Gastroesophageal sphincter (tissue), 4 donors: ENCODE data around the gene NFAM1. TPM values are rescaled to one million over a fixed set of nuclear protein-coding genes. Genes with fewer than 3 reads are reported as not detected.

Experiments used
- ATAC-seq: fragments of 150-250 bp; one replicate; pipeline ENCODE4 v1.9.1; 2016; ENCODE audit warnings: mild to moderate bottlenecking, moderate library complexity
- H3K27ac ChIP-seq, 4 donors: fragments of 200-600 bp; sonication (generic) in 3 of 4; 1 replicate in 3 of 4; 2 replicates in 1 of 4; pipeline ENCODE4 v1.5.1; 2016 to 2019
- H3K27me3 ChIP-seq: fragments of 200-600 bp; sonication (generic); one replicate; pipeline ENCODE4 v1.5.1; 2019
- H3K36me3 ChIP-seq, 2 donors: fragments of 200-600 bp; sonication (generic); one replicate each; pipeline ENCODE4 v1.5.1; 2019; ENCODE audit warnings: control low read depth in 1 of 2
- H3K4me1 ChIP-seq, 3 donors: fragments of 200-600 bp; sonication (generic); 1 replicate in 2 of 3; 2 replicates in 1 of 3; pipeline ENCODE4 v1.5.1; 2016 to 2019; ENCODE audit warnings: control low read depth in 2 of 3
- H3K4me3 ChIP-seq, 2 donors: fragments of 200-600 bp; sonication (generic); one replicate each; pipeline ENCODE4 v1.5.1; 2019; ENCODE audit warnings: mild to moderate bottlenecking in 1 of 2, moderate library complexity in 1 of 2
- H3K9me3 ChIP-seq, 3 donors: fragments of 200-600 bp; sonication (generic); one replicate each; pipeline ENCODE4 v1.5.1; 2017 to 2019; ENCODE audit warnings: control low read depth in 2 of 3
- CTCF ChIP-seq, 4 experiments: fragments of 200-600 bp in 2 of 4; fragments of 450-650 bp in 2 of 4; sonication (generic) in 1 of 4; IDR thresholded peaks; one replicate each; pipeline ENCODE4 v1.5.1; 2017 to 2019; ENCODE audit warnings: antibody characterized with exemption in 4 of 4, mild to moderate bottlenecking in 2 of 4, moderate library complexity in 2 of 4
- EP300 ChIP-seq: sonication (generic); formaldehyde crosslinking; IDR thresholded peaks from one replicate; pipeline ENCODE4 v1.6.1; 2017; ENCODE audit warnings: antibody characterized with exemption, mild to moderate bottlenecking
- POLR2A ChIP-seq, 2 donors: fragments of 450-650 bp; IDR thresholded peaks; one replicate each; pipeline ENCODE4 v1.6.1; 2017; ENCODE audit warnings: antibody characterized with exemption in 2 of 2, mild to moderate bottlenecking in 2 of 2, moderate library complexity in 1 of 2
- POLR2AphosphoS5 ChIP-seq: sonication (generic); formaldehyde crosslinking; IDR thresholded peaks from one replicate; pipeline ENCODE4 v1.6.1; 2017; ENCODE audit warnings: antibody characterized with exemption
- WGBS, 2 donors: methylation state at CpG; one replicate each; pipeline ENCODE4 v1.1.5; 2018; ENCODE audit warnings: low coverage in 1 of 2; 5-methylcytosine and 5-hydroxymethylcytosine counted together
- total RNA-seq, 4 donors: library from RNA; depleted of rRNA; stranded (reverse); fragments of >200 nt; gene quantifications; one replicate each; pipeline ENCODE4 v1.1.0, GENCODE V29; 2016

The NFAM1 gene
- total RNA-seq, 4 donors from 2014 or later: 1.2 to 3.4 (median 2.7) TPM

GRCh38 chr22:42343121-42343454 is 89.1 kb downstream of the NFAM1 start:
- TF ChIP-seq EP300: no peak
- TF ChIP-seq CTCF (IDR thresholded peaks at IDR 0.05): no peak
- no peak for TF ChIP-seq POLR2A (IDR thresholded peaks at IDR 0.05)
- TF ChIP-seq POLR2AphosphoS5: no peak
- WGBS, 2 donors: 43 to 74% methylated on average over 4 to 6 of the region's 22 CpGs
- Histone ChIP-seq H3K4me3 (peak overlapping the region; percentile 44 to 60), H3K9me3 (no peaks in the 10 kb centered on the region), H3K36me3 (no peaks in the 10 kb centered on the region), H3K27ac (peak overlapping the region in 3 of 4 donors; percentile 66 to 74 (median 72)), H3K4me1 (peaks cover 0 to 46% (median 4%) of the 10 kb centered on the region in 3 donors), H3K27me3 (no peaks in the 10 kb centered on the region)
- no peak for ATAC-seq

GRCh38 chr22:42342426-42343120 is 89.6 kb downstream of the NFAM1 start:
- peak overlapping the region in 2 of 4 donors; percentile 72 to 74 for H3K27ac ChIP-seq
- no peaks in the 10 kb centered on the region for H3K36me3 ChIP-seq
- TF ChIP-seq CTCF (IDR thresholded peaks at IDR 0.05) (no peak), EP300 (no peak), POLR2A (IDR thresholded peaks at IDR 0.05) (no peak), POLR2AphosphoS5 (no peak)
- H3K27me3 ChIP-seq: no peaks in the 10 kb centered on the region
- WGBS, 2 donors: 75 to 86% methylated on average over 7 to 9 of the region's 11 CpGs
- peaks cover 0 to 46% (median 4%) of the 10 kb centered on the region in 3 donors for H3K4me1 ChIP-seq
- no peak for ATAC-seq
- peak overlapping the region; percentile 44 to 60 for H3K4me3 ChIP-seq
- no peaks in the 10 kb centered on the region for H3K9me3 ChIP-seq

GRCh38 chr22:42341779-42342178 is 90.4 kb downstream of the NFAM1 start:
- no peak for TF ChIP-seq EP300
- no peak for TF ChIP-seq POLR2AphosphoS5
- no peak for TF ChIP-seq POLR2A (IDR thresholded peaks at IDR 0.05)
- TF ChIP-seq CTCF (IDR thresholded peaks at IDR 0.05): no peak
- ATAC-seq: no peak
- Histone ChIP-seq H3K36me3 (no peaks in the 10 kb centered on the region), H3K27ac (peak overlapping the region in 1 of 4 donors; percentile 74), H3K4me3 (no peak overlapping the region), H3K9me3 (no peaks in the 10 kb centered on the region), H3K27me3 (no peaks in the 10 kb centered on the region), H3K4me1 (peaks cover 0 to 46% (median 4%) of the 10 kb centered on the region in 3 donors)
- WGBS, 2 donors: 92% methylated on average over 2 of the region's 4 CpGs; no CpG with 5 or more reads in 1 of the 2 donors

GRCh38 chr22:42340829-42341383 is 91.3 kb downstream of the NFAM1 start:
- peaks cover 0 to 46% (median 4%) of the 10 kb centered on the region in 3 donors for H3K4me1 ChIP-seq
- ATAC-seq: no peak
- peak overlapping the region in 1 of 2 donors; percentile 29 for H3K4me3 ChIP-seq
- TF ChIP-seq POLR2AphosphoS5: no peak
- no peak for TF ChIP-seq CTCF (IDR thresholded peaks at IDR 0.05)
- TF ChIP-seq EP300: no peak
- no peak for TF ChIP-seq POLR2A (IDR thresholded peaks at IDR 0.05)
- H3K9me3 ChIP-seq: no peaks in the 10 kb centered on the region
- H3K27ac ChIP-seq: peak overlapping the region in 3 of 4 donors; percentile 17 to 43 (median 30)
- WGBS, 2 donors: 20% methylated on average over 2 of the region's 26 CpGs; no CpG with 5 or more reads in 1 of the 2 donors
- H3K36me3 ChIP-seq: no peaks in the 10 kb centered on the region
- no peaks in the 10 kb centered on the region for H3K27me3 ChIP-seq

GRCh38 chr22:42340150-42340549 is 92.1 kb downstream of the NFAM1 start:
- ATAC-seq: no peak
- Histone ChIP-seq H3K27me3 (no peaks in the 10 kb centered on the region), H3K4me3 (no peak overlapping the region), H3K4me1 (peaks cover 0 to 41% (median 4%) of the 10 kb centered on the region in 3 donors), H3K36me3 (no peaks in the 10 kb centered on the region), H3K9me3 (no peaks in the 10 kb centered on the region), H3K27ac (no peak overlapping the region)
- WGBS, 2 donors: no CpG with 5 or more reads among the region's 3 CpGs
- TF ChIP-seq POLR2A (IDR thresholded peaks at IDR 0.05) (no peak), EP300 (no peak), POLR2AphosphoS5 (no peak), CTCF (IDR thresholded peaks at IDR 0.05) (no peak)
